GM12892 (cell line): ENCODE measurements around the gene ZFPM1.

Experiments
- POLR2A ChIP-seq: IDR thresholded peaks from 2 replicates; pipeline ENCODE4 v1.6.1; 2011; ENCODE audit warnings: low read depth, low read length, control low read depth
- POLR2AphosphoS5 ChIP-seq: IDR thresholded peaks from 2 replicates; pipeline ENCODE4 v1.6.1; 2011; ENCODE audit warnings: low read depth, low read length, control low read depth

DNA sequence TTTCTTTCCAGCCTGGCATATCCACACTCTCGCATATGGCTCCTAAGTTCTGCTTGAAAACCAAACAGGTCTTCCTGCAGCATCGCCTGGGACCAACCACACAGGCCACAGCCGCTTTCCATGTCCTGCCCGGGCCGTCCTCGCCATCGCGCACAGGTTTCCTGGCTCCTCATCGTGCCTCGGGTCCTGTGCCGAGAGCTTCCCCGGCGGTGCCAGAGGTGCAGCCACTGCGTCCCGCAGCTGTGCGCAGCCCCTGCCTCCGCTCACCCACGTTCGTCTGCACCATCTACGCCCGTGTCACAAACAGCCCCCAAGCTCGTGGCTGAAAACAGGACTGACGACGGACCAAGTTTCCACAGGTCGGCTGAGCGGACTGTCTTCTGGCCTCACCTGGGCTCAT, 6.3 kb upstream of the ZFPM1 start:
- no peak for TF ChIP-seq POLR2A
- TF ChIP-seq POLR2AphosphoS5 = no peak
